Glutamatergic neuron (in vitro differentiated cells): Measurements from ENCODE around the gene SDHC. TPM values are rescaled to one million over a fixed set of nuclear protein-coding genes. Genes with fewer than 3 reads are reported as not detected.

Experiments
- DNase-seq: peaks from one replicate; pipeline ENCODE4 v3.0.0; 2022
- H3K27ac Mint-ChIP-seq: one replicate; pipeline ENCODE4 v1.8.0; 2020; ENCODE audit warnings: mild to moderate bottlenecking, mixed read lengths, inconsistent platforms; ENCODE audit not compliant: unreplicated experiment
- H3K27me3 Mint-ChIP-seq: one replicate; pipeline ENCODE4 v1.8.0; 2020; ENCODE audit warnings: mild to moderate bottlenecking, moderate library complexity, mixed read lengths, inconsistent platforms; ENCODE audit not compliant: unreplicated experiment
- H3K36me3 Mint-ChIP-seq: one replicate; pipeline ENCODE4 v1.8.0; 2020; ENCODE audit warnings: mild to moderate bottlenecking, mixed read lengths, inconsistent platforms; ENCODE audit not compliant: unreplicated experiment
- H3K4me1 Mint-ChIP-seq: one replicate; pipeline ENCODE4 v1.8.0; 2020; ENCODE audit warnings: mild to moderate bottlenecking, low read depth, mixed read lengths, inconsistent platforms; ENCODE audit not compliant: unreplicated experiment
- H3K4me3 Mint-ChIP-seq: one replicate; pipeline ENCODE4 v1.8.0; 2020; ENCODE audit warnings: mild to moderate bottlenecking, mixed read lengths, inconsistent platforms; ENCODE audit not compliant: unreplicated experiment
- H3K9me3 Mint-ChIP-seq: one replicate; pipeline ENCODE4 v1.8.0; 2020; ENCODE audit warnings: mild to moderate bottlenecking, moderate library complexity, mixed read lengths, inconsistent platforms; ENCODE audit not compliant: unreplicated experiment
- total RNA-seq: library from RNA; stranded (reverse); fragmentation: NEBNext Ultra II Directional; extraction: Animal tissue kit (Norgen Biotek cat#: 25700); gene quantifications from one replicate; pipeline ENCODE4 v1.2.1, GENCODE V29; 2021; ENCODE audit not compliant: unreplicated experiment
- TF ChIP-seq, protein P1 (sequence below): fragments of 200-600 bp; sonication (generic); IDR thresholded peaks from one replicate; pipeline ENCODE4 v1.5.0; 2021; ENCODE audit not compliant: partially characterized antibody, unreplicated experiment

SDHC gene
- total RNA-seq, 1 donor from 2014 or later = 170 TPM

DNA sequence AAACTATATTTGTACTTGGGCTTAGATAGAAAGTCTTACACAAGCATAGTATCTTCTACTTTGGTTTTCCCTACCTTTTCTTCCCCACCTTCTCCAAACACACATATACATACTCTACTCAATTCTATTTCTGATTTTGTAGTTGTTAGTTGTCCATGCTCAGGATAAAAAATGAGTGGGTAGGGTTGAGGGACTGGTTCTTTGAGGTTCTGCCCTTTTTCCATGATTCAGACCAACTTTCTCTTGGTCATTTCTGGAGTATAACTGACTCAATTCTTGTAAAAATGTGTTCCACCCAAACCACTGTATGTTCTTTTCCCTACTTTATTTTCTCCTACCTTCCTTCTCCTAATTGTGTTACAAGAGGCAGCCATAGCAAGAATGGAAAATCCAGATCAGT is 50.2 kb downstream of the SDHC start:
- no peaks in the 10 kb centered on the region for H3K27me3 Mint-ChIP-seq
- no peak for DNase-seq
- no peak overlapping the region for H3K27ac Mint-ChIP-seq
- H3K9me3 Mint-ChIP-seq = no peaks in the 10 kb centered on the region
- no peak overlapping the region for H3K4me3 Mint-ChIP-seq
- no peaks in the 10 kb centered on the region for H3K36me3 Mint-ChIP-seq
- peaks cover 6% of the 10 kb centered on the region for H3K4me1 Mint-ChIP-seq
- TF ChIP-seq, protein P1, sequence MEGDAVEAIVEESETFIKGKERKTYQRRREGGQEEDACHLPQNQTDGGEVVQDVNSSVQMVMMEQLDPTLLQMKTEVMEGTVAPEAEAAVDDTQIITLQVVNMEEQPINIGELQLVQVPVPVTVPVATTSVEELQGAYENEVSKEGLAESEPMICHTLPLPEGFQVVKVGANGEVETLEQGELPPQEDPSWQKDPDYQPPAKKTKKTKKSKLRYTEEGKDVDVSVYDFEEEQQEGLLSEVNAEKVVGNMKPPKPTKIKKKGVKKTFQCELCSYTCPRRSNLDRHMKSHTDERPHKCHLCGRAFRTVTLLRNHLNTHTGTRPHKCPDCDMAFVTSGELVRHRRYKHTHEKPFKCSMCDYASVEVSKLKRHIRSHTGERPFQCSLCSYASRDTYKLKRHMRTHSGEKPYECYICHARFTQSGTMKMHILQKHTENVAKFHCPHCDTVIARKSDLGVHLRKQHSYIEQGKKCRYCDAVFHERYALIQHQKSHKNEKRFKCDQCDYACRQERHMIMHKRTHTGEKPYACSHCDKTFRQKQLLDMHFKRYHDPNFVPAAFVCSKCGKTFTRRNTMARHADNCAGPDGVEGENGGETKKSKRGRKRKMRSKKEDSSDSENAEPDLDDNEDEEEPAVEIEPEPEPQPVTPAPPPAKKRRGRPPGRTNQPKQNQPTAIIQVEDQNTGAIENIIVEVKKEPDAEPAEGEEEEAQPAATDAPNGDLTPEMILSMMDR = no peak

DNA sequence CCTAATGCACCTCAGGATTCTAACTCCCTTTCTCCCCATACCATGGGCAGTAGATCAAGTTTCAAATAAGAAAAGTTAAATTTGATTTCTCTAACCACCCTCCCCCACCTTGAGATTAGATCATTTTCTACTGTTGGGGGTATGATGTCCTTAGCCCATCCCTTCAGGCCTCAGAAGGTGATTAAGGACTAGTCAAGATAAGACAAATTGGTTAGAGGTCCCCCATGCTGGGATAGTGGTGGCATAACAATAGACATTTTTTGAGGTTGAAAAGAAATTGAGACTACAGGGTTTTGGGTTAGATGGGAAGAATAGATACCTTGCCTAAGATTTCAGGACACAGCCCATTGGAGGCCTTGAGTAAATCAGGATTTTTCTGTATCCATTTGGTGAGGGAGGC is 51.0 kb downstream of the SDHC start:
- Mint-ChIP-seq H3K4me3 (no peak overlapping the region), H3K27ac (no peak overlapping the region)
- TF ChIP-seq, protein P1 = no peak

DNA sequence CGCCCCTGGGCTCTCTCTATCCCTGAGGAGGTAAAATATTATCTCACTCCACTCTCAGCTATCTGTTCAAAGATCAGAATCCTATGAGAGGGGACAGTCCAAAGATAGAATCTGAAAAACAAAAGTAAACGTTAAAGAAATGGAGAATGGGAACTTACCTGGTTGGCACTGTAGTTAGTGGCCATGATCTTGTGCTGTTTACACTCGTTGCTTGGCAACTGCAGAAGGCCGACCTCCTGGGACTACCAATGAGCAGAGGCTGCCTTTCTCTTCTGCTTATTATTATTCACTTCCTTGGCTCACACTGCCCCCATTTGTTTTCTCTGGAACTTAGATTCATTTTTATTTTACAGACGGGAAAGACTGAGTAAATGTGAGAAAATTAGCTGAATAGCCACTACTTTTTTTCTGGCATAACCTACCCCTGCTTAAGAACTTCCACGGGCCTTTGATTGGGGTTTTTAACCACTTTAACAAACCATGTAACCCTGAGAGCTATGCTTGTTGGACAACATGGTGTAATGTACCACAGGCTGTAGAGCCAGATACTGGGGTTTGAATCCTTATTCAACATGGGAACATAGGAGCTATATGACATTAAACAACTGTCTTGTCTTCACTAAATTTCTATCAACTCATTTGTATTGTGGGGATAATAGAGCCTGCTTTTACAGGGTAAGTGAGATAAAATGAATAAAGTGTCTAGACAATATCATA is 53.7 kb downstream of the SDHC start, which contains the start of gene CFAP126:
Gene CFAP126, minus strand, starts transcription at position 193 of the 717 bp plus-strand sequence. Its CDS starts 8 bp downstream, at position 185.
- peak; percentile 53 for DNase-seq
- Mint-ChIP-seq H3K4me3 (no peak within 1 kb of the TSS), H3K27ac (peak within 1 kb of the TSS; percentile 3), H3K9me3 (no peaks in the 10 kb centered on the region), H3K27me3 (no peaks in the 10 kb centered on the region), H3K4me1 (peaks cover 6% of the 10 kb centered on the region), H3K36me3 (no peaks in the 10 kb centered on the region)
- TF ChIP-seq, protein P1 = no peak

More for the DNA sequence above, 51.0 kb downstream of the SDHC start:
- Mint-ChIP-seq H3K36me3 (no peaks in the 10 kb centered on the region), H3K4me1 (peaks cover 6% of the 10 kb centered on the region), H3K27me3 (no peaks in the 10 kb centered on the region), H3K9me3 (no peaks in the 10 kb centered on the region)
- no peak for DNase-seq

DNA sequence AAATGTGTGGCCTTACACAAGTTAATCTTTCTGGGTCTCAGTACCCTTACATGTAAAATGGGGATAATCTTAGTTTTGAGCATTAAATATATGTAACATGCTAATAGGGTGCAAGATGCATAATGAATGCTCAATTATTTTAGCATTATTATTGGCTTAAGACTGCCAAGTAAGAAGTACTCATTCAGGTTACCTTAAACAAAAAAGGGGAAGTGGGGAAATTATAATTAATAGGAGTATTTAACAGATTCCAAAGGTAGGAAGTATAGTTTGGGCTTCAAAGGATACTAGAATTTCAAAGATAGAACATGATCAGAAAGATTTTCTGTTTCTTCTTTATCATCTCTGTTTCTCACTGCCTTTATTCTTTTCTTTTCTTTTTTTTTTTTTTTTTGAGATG is 59.3 kb downstream of the SDHC start:
- TF ChIP-seq, protein P1 = no peak
- Mint-ChIP-seq H3K4me3 (no peak overlapping the region), H3K27me3 (no peaks in the 10 kb centered on the region), H3K36me3 (no peaks in the 10 kb centered on the region), H3K4me1 (no peaks in the 10 kb centered on the region), H3K27ac (no peak overlapping the region), H3K9me3 (no peaks in the 10 kb centered on the region)
- no peak for DNase-seq

DNA sequence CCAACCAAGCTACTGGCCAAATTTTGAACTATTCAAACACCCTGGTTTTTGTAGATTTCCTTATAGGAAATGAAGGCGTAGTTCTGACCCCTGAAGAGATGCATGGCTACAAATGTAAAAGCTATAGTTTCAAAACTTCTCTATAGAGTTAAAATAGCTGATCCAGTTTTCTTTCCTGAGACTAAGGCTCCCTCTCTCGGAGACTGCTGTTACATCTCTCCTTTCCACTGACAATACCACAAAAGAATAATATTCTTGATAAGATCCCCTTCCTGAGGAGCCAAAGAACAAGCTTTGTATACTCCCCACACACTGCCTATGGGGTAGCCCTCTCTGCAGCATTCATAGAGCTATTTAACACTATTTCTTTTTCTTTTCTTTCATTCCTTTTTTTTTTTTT is 60.2 kb downstream of the SDHC start:
- Mint-ChIP-seq H3K4me1 (no peaks in the 10 kb centered on the region), H3K9me3 (no peaks in the 10 kb centered on the region), H3K27ac (no peak overlapping the region), H3K27me3 (no peaks in the 10 kb centered on the region), H3K36me3 (no peaks in the 10 kb centered on the region), H3K4me3 (no peak overlapping the region)
- TF ChIP-seq, protein P1 = no peak
- no peak for DNase-seq
